Activated B cell treated with CpG ODN at 0.5 μM for 24 hours (primary cell): ENCODE data around the gene RB1. TPM values are rescaled to one million over a fixed set of nuclear protein-coding genes. Genes with fewer than 3 reads are reported as not detected.

ENCODE experiments used
- ATAC-seq: fragments of 200-7000 bp; cut with Tn5 transposase; one replicate; pipeline ENCODE4 v1.10.0; 2021; ENCODE audit warnings: low read depth, mild to moderate bottlenecking, moderate library complexity
- CTCF ChIA-PET: fragments of 350-600 bp; sonication (Branson Sonifier 250); formaldehyde crosslinking; loops from one replicate; lab custom pipeline; 2021; ENCODE audit warnings: antibody characterized with exemption; lab: Charles Lee
- POLR2A ChIA-PET: fragments of 350-600 bp; sonication (Branson Sonifier 250); formaldehyde crosslinking; loops from one replicate; lab custom pipeline; 2021; ENCODE audit warnings: antibody characterized with exemption; lab: Charles Lee
- DNase-seq: peaks from one replicate; pipeline ENCODE4 v3.0.0; 2022
- H3K27ac Mint-ChIP-seq: one replicate; pipeline ENCODE4 v1.8.0; 2020; ENCODE audit warnings: mixed read lengths
- H3K27me3 Mint-ChIP-seq: one replicate; pipeline ENCODE4 v1.8.0; 2021; ENCODE audit warnings: mixed read lengths
- H3K36me3 Mint-ChIP-seq: one replicate; pipeline ENCODE4 v1.8.0; 2021; ENCODE audit warnings: low read depth, mixed read lengths
- H3K4me1 Mint-ChIP-seq: one replicate; pipeline ENCODE4 v1.8.0; 2021; ENCODE audit warnings: mixed read lengths
- H3K4me3 Mint-ChIP-seq: one replicate; pipeline ENCODE4 v1.8.0; 2020; ENCODE audit warnings: mild to moderate bottlenecking, mixed read lengths
- H3K9me3 Mint-ChIP-seq: one replicate; pipeline ENCODE4 v1.8.0; 2020; ENCODE audit warnings: mixed read lengths
- CTCF ChIP-seq: fragments of 200-600 bp; IDR thresholded peaks from one replicate; pipeline ENCODE4 v1.8.0; 2022; ENCODE audit warnings: antibody characterized with exemption, mild to moderate bottlenecking
- intact Hi-C: fragments of 100-400 bp; cut with micrococcal nuclease; formaldehyde crosslinking; loops from one replicate; pipeline ENCODE4 v1.15.1; 2024
- total RNA-seq: library from RNA; stranded (reverse); gene quantifications from 2 replicates; pipeline ENCODE4 v1.2.3, GENCODE V29; 2022

Gene RB1
- total RNA-seq, 1 donor from 2014 or later, result 70.5 TPM

GRCh38 chr13:48493851-48494250, 190.3 kb downstream of the RB1 start:
- peaks cover 2% of the 10 kb centered on the region for H3K27me3 Mint-ChIP-seq
- no peaks in the 10 kb centered on the region for H3K36me3 Mint-ChIP-seq
- intact Hi-C loops, result loop anchor here (5.0 kb wide), 1 partner anchor 302 kb away; no protein-coding TSS in a partner anchor
- DNase-seq (no peak), ATAC-seq (no peak)
- H3K27ac Mint-ChIP-seq, result no peak overlapping the region
- no peaks in the 10 kb centered on the region for H3K9me3 Mint-ChIP-seq
- TF ChIP-seq CTCF, result no peak
- POLR2A ChIA-PET, result interaction anchor here (1.2 kb wide), 1 partner anchor 11 kb away, joined by 6 read pairs; no protein-coding TSS in a partner anchor
- CTCF ChIA-PET, result no interaction called here
- no peak overlapping the region for H3K4me3 Mint-ChIP-seq
- peaks cover 25% of the 10 kb centered on the region for H3K4me1 Mint-ChIP-seq

GRCh38 chr13:48494874-48495273, 191.3 kb downstream of the RB1 start:
- CTCF ChIA-PET, result no interaction called here
- no peak for TF ChIP-seq CTCF
- Mint-ChIP-seq H3K36me3 (no peaks in the 10 kb centered on the region), H3K4me1 (peaks cover 15% of the 10 kb centered on the region), H3K9me3 (no peaks in the 10 kb centered on the region), H3K4me3 (no peak overlapping the region), H3K27me3 (peaks cover 2% of the 10 kb centered on the region), H3K27ac (no peak overlapping the region)
- intact Hi-C loops, result loop anchor here (5.0 kb wide), 1 partner anchor 303 kb away; no protein-coding TSS in a partner anchor
- DNase-seq, result no peak
- POLR2A ChIA-PET, result interaction anchor here (1.2 kb wide), 1 partner anchor 10 kb away, joined by 6 read pairs; no protein-coding TSS in a partner anchor
- ATAC-seq, result no peak

GRCh38 chr13:48496271-48497161, 193.0 kb downstream of the RB1 start:
- Mint-ChIP-seq H3K4me1 (peaks cover 18% of the 10 kb centered on the region), H3K9me3 (no peaks in the 10 kb centered on the region), H3K36me3 (no peaks in the 10 kb centered on the region), H3K4me3 (no peak overlapping the region), H3K27me3 (peaks cover 4% of the 10 kb centered on the region), H3K27ac (no peak overlapping the region)
- DNase-seq (no peak), ATAC-seq (no peak)
- ChIA-PET POLR2A (interaction anchor here (0.7 to 1.0 kb wide), 2 partner anchors 8 to 10 kb away, joined by 3 read pairs; no protein-coding TSS in a partner anchor), CTCF (no interaction called here)
- intact Hi-C loops, result no loop called here
- TF ChIP-seq CTCF, result no peak

GRCh38 chr13:48497669-48498068, 194.1 kb downstream of the RB1 start:
- Mint-ChIP-seq H3K27me3 (peaks cover 9% of the 10 kb centered on the region), H3K4me1 (peaks cover 24% of the 10 kb centered on the region), H3K36me3 (no peaks in the 10 kb centered on the region), H3K27ac (no peak overlapping the region), H3K9me3 (no peaks in the 10 kb centered on the region), H3K4me3 (no peak overlapping the region)
- intact Hi-C loops, result no loop called here
- ChIA-PET POLR2A (interaction anchor here (0.9 kb wide), 1 partner anchor 28 kb away, joined by 3 read pairs; no protein-coding TSS in a partner anchor), CTCF (no interaction called here)
- no peak for DNase-seq
- no peak for TF ChIP-seq CTCF
- ATAC-seq, result no peak

- Mint-ChIP-seq H3K4me1 (peaks cover 51% of the 10 kb centered on the region), H3K27me3 (peaks cover 18% of the 10 kb centered on the region), H3K4me3 (no peak overlapping the region), H3K27ac (no peak overlapping the region), H3K36me3 (no peaks in the 10 kb centered on the region), H3K9me3 (no peaks in the 10 kb centered on the region)
- CTCF ChIA-PET, result interaction anchor here (1.1 kb wide), 1 partner anchor 80 kb away, joined by 3 read pairs; no protein-coding TSS in a partner anchor
- TF ChIP-seq CTCF, result no peak
- ATAC-seq (peak; percentile 83), DNase-seq (no peak)
- POLR2A ChIA-PET, result interaction anchor here (0.6 to 1.2 kb wide), 6 partner anchors 8 to 463 kb away, joined by 3 to 4 read pairs (median 4); partner anchors contain the start of genes NUDT15 and RCBTB2
- intact Hi-C loops, result loop anchor here (1.0 kb wide), 1 partner anchor 8 kb away; no protein-coding TSS in a partner anchor
Measured at GRCh38 chr13:48500652-48501197, 197.2 kb downstream of the RB1 start.
